ENCODE data around the gene NCOA3. TPM values are rescaled to one million over a fixed set of nuclear protein-coding genes. Genes with fewer than 3 reads are reported as not detected.
"Not testable (repeated sequence)": the region's sequence is repeated elsewhere in the genome, so short reads cannot be mapped to it uniquely, and the experiment has no call there.

The NCOA3 gene
- total RNA-seq, 2 experiments from 2014 or later = 71.3 to 74.2 TPM

DNA sequence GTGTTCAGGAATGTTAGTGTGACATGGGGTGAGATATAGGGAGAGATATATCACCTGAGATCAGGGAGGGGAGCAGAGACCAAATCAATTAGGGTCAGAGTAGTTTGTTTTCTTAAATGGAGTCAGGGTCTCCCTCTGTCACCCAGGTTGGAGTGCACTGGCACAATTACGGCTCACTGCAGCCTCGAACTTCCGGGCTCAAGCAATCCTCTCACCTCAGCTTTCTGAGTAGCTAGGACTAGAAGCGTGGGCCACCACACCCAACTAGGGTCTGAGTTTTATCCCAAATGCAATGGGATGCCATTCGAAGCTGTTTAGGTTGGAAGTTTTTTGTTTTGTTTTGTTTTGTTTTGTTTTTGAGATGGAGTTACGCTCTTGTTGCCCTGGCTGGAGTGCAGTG lies 3.1 kb upstream of the NCOA3 start:
- H3K27me3 Mint-ChIP-seq = no peaks in the 10 kb centered on the region
- peaks cover 2% of the 10 kb centered on the region for H3K9me3 Mint-ChIP-seq
- no peak overlapping the region for H3K4me3 Mint-ChIP-seq
- POLR2A ChIA-PET = no interaction called here
- peaks cover 23% of the 10 kb centered on the region for H3K4me1 Mint-ChIP-seq
- H3K36me3 Mint-ChIP-seq = peaks cover 8% of the 10 kb centered on the region
- H3K27ac Mint-ChIP-seq = peak overlapping the region; percentile 31
- DNase-seq (peak; percentile 13), ATAC-seq (ENCODE audit: low read depth) (no peak)

GRCh38 chr20:47499053-47499452 lies 2.6 kb upstream of the NCOA3 start:
- ATAC-seq (ENCODE audit: low read depth) = no peak
- peak; percentile 11 for DNase-seq
- no peak overlapping the region for H3K4me3 Mint-ChIP-seq
- peaks cover 2% of the 10 kb centered on the region for H3K9me3 Mint-ChIP-seq
- no peak overlapping the region for H3K27ac Mint-ChIP-seq
- H3K36me3 Mint-ChIP-seq = peaks cover 8% of the 10 kb centered on the region
- H3K4me1 Mint-ChIP-seq = peaks cover 21% of the 10 kb centered on the region
- POLR2A ChIA-PET = no interaction called here
- H3K27me3 Mint-ChIP-seq = no peaks in the 10 kb centered on the region

DNA sequence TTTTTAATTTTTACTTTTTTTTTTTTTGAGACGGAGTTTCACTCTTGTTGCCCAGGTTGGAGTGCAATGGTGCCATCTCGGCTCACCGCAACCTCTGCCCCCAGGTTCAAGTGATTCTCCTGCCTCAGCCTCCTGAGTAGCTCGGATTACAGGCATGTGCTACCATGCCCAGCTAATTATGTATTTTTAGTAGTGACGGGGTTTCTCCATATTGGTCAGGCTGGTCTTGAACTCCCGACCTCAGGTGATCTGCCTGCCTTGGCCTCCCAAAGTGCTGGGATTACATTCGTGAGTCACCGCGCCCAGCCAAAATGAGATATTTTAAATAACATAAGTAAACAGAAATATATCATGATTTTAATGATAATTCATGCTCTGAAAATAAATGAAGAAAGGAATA lies 1.6 kb upstream of the NCOA3 start:
- Mint-ChIP-seq H3K27ac (peak overlapping the region; percentile 99), H3K4me3 (peak overlapping the region; percentile 99), H3K4me1 (peaks cover 23% of the 10 kb centered on the region)
- DNase-seq; ATAC-seq (ENCODE audit: low read depth); H3K36me3 Mint-ChIP-seq; H3K27me3 Mint-ChIP-seq; H3K9me3 Mint-ChIP-seq: not testable (repeated sequence)
- POLR2A ChIA-PET = interaction anchor here (3.8 to 5.2 kb wide), 2 partner anchors 10 to 109 kb away, joined by 21 to 128 read pairs; no protein-coding TSS in a partner anchor

DNA sequence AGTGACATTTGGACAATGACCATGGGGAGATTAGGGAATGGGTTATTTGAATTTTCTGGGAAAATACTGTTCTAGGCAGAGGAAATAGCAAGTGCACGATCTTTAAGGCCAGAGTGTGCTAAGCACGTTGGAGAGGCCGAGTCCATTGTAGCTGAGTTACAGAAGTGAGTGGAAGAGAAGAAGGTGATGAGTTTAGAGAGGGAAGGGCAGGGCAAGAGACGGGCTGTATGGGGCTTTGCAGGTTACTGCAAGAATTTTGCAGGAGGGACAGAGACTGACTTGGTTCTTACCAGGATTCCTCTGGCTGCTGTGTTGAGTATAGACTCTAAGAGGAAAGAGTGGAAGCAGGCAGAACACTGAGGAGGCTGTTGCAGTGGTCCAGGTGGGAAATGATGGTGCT lies 1.1 kb upstream of the NCOA3 start:
- Mint-ChIP-seq H3K36me3 (peaks cover 8% of the 10 kb centered on the region), H3K27ac (peak overlapping the region; percentile 99), H3K9me3 (peaks cover 2% of the 10 kb centered on the region), H3K4me1 (peaks cover 27% of the 10 kb centered on the region), H3K4me3 (peak overlapping the region; percentile 99), H3K27me3 (no peaks in the 10 kb centered on the region)
- POLR2A ChIA-PET = interaction anchor here (0.6 to 5.2 kb wide), 5 partner anchors 11 to 123 kb away, joined by 3 to 128 read pairs (median 4); no protein-coding TSS in a partner anchor
- ATAC-seq (ENCODE audit: low read depth) = no peak
- DNase-seq = no peak

DNA sequence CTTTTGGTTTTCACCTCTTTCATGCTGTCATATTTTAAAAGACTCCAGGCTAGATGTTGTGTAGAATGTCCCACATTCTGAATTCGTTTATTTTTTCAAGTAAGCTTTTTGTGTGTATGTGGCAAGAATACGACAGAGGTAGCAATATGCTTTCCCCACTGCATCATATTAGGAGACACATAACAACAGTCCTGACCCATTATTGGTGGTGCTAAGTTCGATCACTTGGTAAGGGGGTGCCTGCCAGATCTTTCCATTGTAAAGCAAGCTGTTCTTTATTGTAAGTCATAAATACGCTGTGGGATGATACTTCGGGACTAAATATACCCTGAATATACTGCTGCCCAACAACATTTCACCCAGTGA lies 588 bp upstream of the NCOA3 start:
- H3K36me3 Mint-ChIP-seq = peaks cover 6% of the 10 kb centered on the region
- ATAC-seq (ENCODE audit: low read depth) (no peak), DNase-seq (no peak)
- peaks cover under 1% of the 10 kb centered on the region for H3K9me3 Mint-ChIP-seq
- no peaks in the 10 kb centered on the region for H3K27me3 Mint-ChIP-seq
- peak overlapping the region; percentile 99 for H3K27ac Mint-ChIP-seq
- POLR2A ChIA-PET = interaction anchor here (0.6 to 5.2 kb wide), 13 partner anchors 11 to 145 kb away, joined by 3 to 128 read pairs (median 4); partner anchors contain the start of gene ZMYND8
- peak overlapping the region; percentile 99 for H3K4me3 Mint-ChIP-seq
- H3K4me1 Mint-ChIP-seq = peaks cover 30% of the 10 kb centered on the region

- Mint-ChIP-seq H3K27ac (peak overlapping the region; percentile 91), H3K9me3 (no peaks in the 10 kb centered on the region), H3K4me1 (peaks cover 41% of the 10 kb centered on the region), H3K4me3 (peak overlapping the region; percentile 99), H3K27me3 (no peaks in the 10 kb centered on the region), H3K36me3 (peaks cover 5% of the 10 kb centered on the region)
- ATAC-seq (ENCODE audit: low read depth) (peak; percentile 35), DNase-seq (no peak)
- POLR2A ChIA-PET = interaction anchor here (0.5 to 5.2 kb wide), 23 partner anchors 8 to 1752 kb away, joined by 3 to 128 read pairs (median 4); partner anchors contain the start of gene ZMYND8
These were observed 868 bp downstream of the NCOA3 start for GRCh38 chr20:47502271-47503239.

DNA sequence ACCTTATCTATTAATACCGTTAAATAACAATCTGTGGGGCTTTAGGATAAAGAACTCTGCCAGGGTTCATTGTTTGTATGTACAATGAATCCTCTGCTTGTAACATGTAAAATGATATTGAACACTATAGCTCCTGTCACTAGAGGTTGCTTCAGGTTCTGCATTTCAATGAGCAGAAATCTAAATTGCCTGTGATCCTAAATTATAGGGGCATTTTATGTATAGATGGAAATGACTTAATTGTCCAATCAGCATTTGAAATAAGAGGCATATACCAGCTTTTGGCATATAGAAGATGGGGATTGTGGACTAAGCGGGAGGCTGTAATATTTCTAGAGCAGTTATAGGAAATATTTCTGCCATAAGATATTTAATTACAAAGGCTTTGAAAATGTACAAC lies 2.0 kb downstream of the NCOA3 start:
- DNase-seq (no peak), ATAC-seq (ENCODE audit: low read depth) (no peak)
- Mint-ChIP-seq H3K27ac (peak overlapping the region; percentile 91), H3K27me3 (no peaks in the 10 kb centered on the region), H3K4me1 (peaks cover 49% of the 10 kb centered on the region), H3K4me3 (peak overlapping the region; percentile 99), H3K9me3 (no peaks in the 10 kb centered on the region), H3K36me3 (peaks cover 5% of the 10 kb centered on the region)
- POLR2A ChIA-PET = interaction anchor here (0.6 to 5.2 kb wide), 8 partner anchors 14 to 110 kb away, joined by 3 to 128 read pairs (median 5); no protein-coding TSS in a partner anchor

DNA sequence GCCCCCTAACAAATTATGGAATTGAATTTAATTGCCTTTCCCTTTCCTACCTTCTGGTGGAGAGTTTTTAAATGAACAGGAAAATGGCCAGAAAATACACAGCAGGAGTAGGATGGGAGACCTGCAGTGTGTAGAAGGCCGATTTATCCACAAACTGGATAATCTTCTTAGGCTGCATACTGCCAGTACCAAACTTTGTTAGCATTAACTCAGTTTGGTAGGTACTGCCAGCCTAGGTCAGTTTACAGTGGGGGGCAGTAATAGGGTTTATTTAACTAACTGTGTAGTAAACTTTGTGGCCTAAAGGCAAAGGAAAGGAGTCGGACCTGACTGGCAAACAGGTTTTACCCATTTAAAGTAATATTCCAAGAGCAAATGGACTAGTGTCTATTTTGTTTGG lies 4.6 kb downstream of the NCOA3 start:
- ATAC-seq (ENCODE audit: low read depth) (no peak), DNase-seq (no peak)
- POLR2A ChIA-PET = no interaction called here
- peak overlapping the region; percentile 10 for H3K27ac Mint-ChIP-seq
- no peaks in the 10 kb centered on the region for H3K9me3 Mint-ChIP-seq
- H3K36me3 Mint-ChIP-seq = peaks cover 18% of the 10 kb centered on the region
- peak overlapping the region; percentile 13 for H3K4me3 Mint-ChIP-seq
- H3K27me3 Mint-ChIP-seq = no peaks in the 10 kb centered on the region
- H3K4me1 Mint-ChIP-seq = peaks cover 59% of the 10 kb centered on the region

DNA sequence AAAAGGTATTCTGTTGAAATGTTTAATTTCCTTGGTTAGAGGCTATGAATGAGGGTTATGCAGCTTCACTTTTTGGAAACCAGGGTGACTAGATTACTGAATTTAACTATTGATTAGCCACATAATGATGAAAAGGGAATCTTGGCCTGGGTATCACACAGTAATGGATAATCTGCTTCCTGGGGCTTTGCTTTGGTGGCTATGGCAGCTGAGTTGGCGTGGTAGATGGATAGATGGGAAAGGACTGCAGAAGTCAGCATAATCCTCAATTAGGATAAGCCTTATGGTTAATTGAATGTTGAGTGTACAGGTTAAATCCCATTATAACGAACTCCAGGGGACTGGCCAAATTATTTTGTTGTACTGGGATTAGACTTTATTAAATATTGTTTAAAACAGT lies 5.2 kb downstream of the NCOA3 start:
- H3K27ac Mint-ChIP-seq = peak overlapping the region; percentile 31
- H3K4me1 Mint-ChIP-seq = peaks cover 57% of the 10 kb centered on the region
- DNase-seq = no peak
- POLR2A ChIA-PET = no interaction called here
- no peak for ATAC-seq (ENCODE audit: low read depth)
- H3K27me3 Mint-ChIP-seq = no peaks in the 10 kb centered on the region
- no peaks in the 10 kb centered on the region for H3K9me3 Mint-ChIP-seq
- H3K4me3 Mint-ChIP-seq = peak overlapping the region; percentile 22
- peaks cover 17% of the 10 kb centered on the region for H3K36me3 Mint-ChIP-seq

DNA sequence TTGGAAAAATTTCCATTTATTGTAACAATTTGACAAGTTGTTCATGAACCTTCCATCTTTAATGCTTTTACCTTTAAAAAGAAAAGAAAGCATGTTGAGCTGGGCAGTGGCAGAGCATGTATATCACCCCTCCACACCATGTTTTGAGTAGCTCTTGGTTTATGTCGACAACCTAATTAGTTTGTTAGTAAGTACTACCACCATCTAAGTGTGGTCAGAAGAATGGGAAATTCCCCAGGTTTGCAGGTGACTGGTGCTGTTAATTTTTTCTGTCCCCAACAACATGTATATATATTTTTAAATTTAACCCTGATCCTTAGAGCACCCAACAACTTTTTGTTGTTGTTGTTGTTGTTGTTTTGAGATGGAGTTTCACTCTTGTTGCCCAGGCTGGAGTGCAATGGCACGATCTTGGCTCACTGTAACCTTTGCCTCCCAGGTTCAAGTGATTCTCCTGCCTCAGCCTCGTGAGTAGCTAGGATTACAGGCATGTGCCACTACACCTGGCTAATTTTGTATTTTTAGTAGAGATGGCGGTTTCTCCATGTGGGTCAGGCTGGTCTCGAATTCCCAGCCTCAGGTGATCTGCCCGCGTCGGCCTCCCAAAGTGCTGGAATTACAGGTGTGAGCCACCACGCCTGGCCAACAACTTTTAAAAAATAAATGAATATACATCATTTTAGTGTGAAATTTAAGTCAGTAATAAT lies 5.7 kb downstream of the NCOA3 start:
- not testable (repeated sequence) for ATAC-seq (ENCODE audit: low read depth); H3K9me3 Mint-ChIP-seq; H3K27ac Mint-ChIP-seq; DNase-seq; H3K27me3 Mint-ChIP-seq
- POLR2A ChIA-PET = interaction anchor here (1.0 kb wide), 1 partner anchor 20 kb away, joined by 4 read pairs; no protein-coding TSS in a partner anchor
- H3K36me3 Mint-ChIP-seq = peaks cover 17% of the 10 kb centered on the region
- peaks cover 58% of the 10 kb centered on the region for H3K4me1 Mint-ChIP-seq
- H3K4me3 Mint-ChIP-seq = peak overlapping the region; percentile 9

- ATAC-seq (ENCODE audit: low read depth) = peak; percentile 47
These were observed 6.6 kb downstream of the NCOA3 start for GRCh38 chr20:47508278-47508677.

GRCh38 chr20:47509104-47509661 lies 7.5 kb downstream of the NCOA3 start:
- H3K9me3 Mint-ChIP-seq = no peaks in the 10 kb centered on the region
- H3K4me3 Mint-ChIP-seq = peak overlapping the region; percentile 82
- H3K27me3 Mint-ChIP-seq = no peaks in the 10 kb centered on the region
- POLR2A ChIA-PET = interaction anchor here (0.6 to 1.1 kb wide), 3 partner anchors 9 to 23 kb away, joined by 4 read pairs; no protein-coding TSS in a partner anchor
- peaks cover 18% of the 10 kb centered on the region for H3K36me3 Mint-ChIP-seq
- peaks cover 58% of the 10 kb centered on the region for H3K4me1 Mint-ChIP-seq
- ATAC-seq (ENCODE audit: low read depth) = peak; percentile 32
- no peak for DNase-seq
- H3K27ac Mint-ChIP-seq = peak overlapping the region; percentile 85

More at GRCh38 chr20:47508278-47508677, 6.6 kb downstream of the NCOA3 start:
- H3K27ac Mint-ChIP-seq = peak overlapping the region; percentile 85
- H3K4me1 Mint-ChIP-seq = peaks cover 62% of the 10 kb centered on the region
- no peaks in the 10 kb centered on the region for H3K9me3 Mint-ChIP-seq
- no peak for DNase-seq
- H3K4me3 Mint-ChIP-seq = peak overlapping the region; percentile 82
- peaks cover 18% of the 10 kb centered on the region for H3K36me3 Mint-ChIP-seq
- POLR2A ChIA-PET = interaction anchor here (1.0 kb wide), 2 partner anchors 21 to 24 kb away, joined by 4 read pairs; no protein-coding TSS in a partner anchor
- no peaks in the 10 kb centered on the region for H3K27me3 Mint-ChIP-seq

- Mint-ChIP-seq H3K4me1 (peaks cover 56% of the 10 kb centered on the region), H3K9me3 (no peaks in the 10 kb centered on the region), H3K4me3 (peak overlapping the region; percentile 82), H3K27ac (peak overlapping the region; percentile 58), H3K27me3 (no peaks in the 10 kb centered on the region), H3K36me3 (peaks cover 19% of the 10 kb centered on the region)
- no peak for DNase-seq
- POLR2A ChIA-PET = interaction anchor here (1.1 kb wide), 1 partner anchor 23 kb away, joined by 4 read pairs; no protein-coding TSS in a partner anchor
- no peak for ATAC-seq (ENCODE audit: low read depth)
These were observed 8.0 kb downstream of the NCOA3 start for GRCh38 chr20:47509685-47510084.

All from activated naive CD8-positive, alpha-beta T cell treated with anti-CD3 and anti-CD28 coated beads, Interleukin-2, amount 10 ng/mL, durations not matched to agents 7 days and 5 days (primary cell).